Measurements from ENCODE around the gene CUL4B.
A peak's percentile ranks its signal among the peaks of the same experiment; 100 is the strongest.

GRCh38 chrX:120575379-120576114 lies 14.8 kb upstream of the CUL4B start:
- TF ChIP-seq ATF6 (CRISPR knock-in tag; IDR thresholded peaks at IDR 0.05) (no peak), TCF7 (CRISPR knock-in tag; IDR thresholded peaks at IDR 0.05; ENCODE audit: low read depth) (no peak), E2F4 (CRISPR knock-in tag; IDR thresholded peaks at IDR 0.05; ENCODE audit: borderline replicate concordance, low read depth) (0 out of 2 replicates have a peak, but pooled peaks have one; percentile 41), CTCF (IDR thresholded peaks at IDR 0.05) (no peak), ZNF121 (CRISPR knock-in tag; IDR thresholded peaks at IDR 0.05) (no peak), ZNF263 (CRISPR knock-in tag; IDR thresholded peaks at IDR 0.05; ENCODE audit: low read depth) (no peak), ESRRA (CRISPR knock-in tag; IDR thresholded peaks at IDR 0.05; ENCODE audit: borderline replicate concordance) (no peak)
- TF ChIP-seq, protein P1, sequence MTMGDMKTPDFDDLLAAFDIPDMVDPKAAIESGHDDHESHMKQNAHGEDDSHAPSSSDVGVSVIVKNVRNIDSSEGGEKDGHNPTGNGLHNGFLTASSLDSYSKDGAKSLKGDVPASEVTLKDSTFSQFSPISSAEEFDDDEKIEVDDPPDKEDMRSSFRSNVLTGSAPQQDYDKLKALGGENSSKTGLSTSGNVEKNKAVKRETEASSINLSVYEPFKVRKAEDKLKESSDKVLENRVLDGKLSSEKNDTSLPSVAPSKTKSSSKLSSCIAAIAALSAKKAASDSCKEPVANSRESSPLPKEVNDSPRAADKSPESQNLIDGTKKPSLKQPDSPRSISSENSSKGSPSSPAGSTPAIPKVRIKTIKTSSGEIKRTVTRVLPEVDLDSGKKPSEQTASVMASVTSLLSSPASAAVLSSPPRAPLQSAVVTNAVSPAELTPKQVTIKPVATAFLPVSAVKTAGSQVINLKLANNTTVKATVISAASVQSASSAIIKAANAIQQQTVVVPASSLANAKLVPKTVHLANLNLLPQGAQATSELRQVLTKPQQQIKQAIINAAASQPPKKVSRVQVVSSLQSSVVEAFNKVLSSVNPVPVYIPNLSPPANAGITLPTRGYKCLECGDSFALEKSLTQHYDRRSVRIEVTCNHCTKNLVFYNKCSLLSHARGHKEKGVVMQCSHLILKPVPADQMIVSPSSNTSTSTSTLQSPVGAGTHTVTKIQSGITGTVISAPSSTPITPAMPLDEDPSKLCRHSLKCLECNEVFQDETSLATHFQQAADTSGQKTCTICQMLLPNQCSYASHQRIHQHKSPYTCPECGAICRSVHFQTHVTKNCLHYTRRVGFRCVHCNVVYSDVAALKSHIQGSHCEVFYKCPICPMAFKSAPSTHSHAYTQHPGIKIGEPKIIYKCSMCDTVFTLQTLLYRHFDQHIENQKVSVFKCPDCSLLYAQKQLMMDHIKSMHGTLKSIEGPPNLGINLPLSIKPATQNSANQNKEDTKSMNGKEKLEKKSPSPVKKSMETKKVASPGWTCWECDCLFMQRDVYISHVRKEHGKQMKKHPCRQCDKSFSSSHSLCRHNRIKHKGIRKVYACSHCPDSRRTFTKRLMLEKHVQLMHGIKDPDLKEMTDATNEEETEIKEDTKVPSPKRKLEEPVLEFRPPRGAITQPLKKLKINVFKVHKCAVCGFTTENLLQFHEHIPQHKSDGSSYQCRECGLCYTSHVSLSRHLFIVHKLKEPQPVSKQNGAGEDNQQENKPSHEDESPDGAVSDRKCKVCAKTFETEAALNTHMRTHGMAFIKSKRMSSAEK (CRISPR knock-in tag; IDR thresholded peaks at IDR 0.05; ENCODE audit: borderline replicate concordance) = no peak
